NCI-H1092 (cell line): ENCODE measurements around the gene KCNJ12.
"Not testable (repeated sequence)": the region's sequence is repeated elsewhere in the genome, so short reads cannot be mapped to it uniquely, and the experiment has no call there.

Source experiments
- DNase-seq: peaks from one replicate; lab custom pipeline; 2025; lab: John Stamatoyannopoulos, UW

KCNJ12 gene

DNA sequence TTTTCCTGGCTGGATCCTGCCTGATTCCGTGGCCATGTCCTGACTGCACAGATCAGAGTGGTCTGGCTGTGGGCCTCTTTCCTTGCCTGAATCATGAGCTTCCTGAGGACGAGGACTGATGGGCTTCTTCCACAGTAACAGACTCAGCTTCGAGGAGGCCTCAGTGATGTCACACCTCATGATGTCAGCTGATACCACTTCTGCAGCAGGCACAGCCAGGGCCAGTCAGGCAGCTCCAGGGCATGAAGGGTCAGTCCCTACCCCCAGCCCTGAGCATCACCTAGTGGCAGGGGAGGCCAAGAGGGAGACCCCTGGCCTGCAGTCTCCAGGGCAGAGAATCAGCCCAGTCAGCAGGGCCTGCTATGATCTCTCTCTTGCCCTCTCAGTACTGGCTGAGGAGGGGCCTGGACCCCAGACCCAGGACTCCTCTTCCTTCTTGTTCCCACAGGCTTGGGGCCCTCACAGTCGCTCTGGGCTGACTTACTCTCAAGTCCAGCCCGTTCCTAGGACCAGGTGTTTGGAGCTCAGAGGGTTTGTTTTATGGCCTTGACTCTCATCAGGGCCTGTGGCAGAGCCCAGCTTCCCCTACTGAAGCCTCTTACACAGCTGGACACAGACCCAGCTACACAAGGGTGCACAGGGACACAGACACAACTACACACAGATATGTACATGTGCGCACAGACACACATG, 26.7 kb upstream of the KCNJ12 start:
- not testable (repeated sequence) for DNase-seq

DNA sequence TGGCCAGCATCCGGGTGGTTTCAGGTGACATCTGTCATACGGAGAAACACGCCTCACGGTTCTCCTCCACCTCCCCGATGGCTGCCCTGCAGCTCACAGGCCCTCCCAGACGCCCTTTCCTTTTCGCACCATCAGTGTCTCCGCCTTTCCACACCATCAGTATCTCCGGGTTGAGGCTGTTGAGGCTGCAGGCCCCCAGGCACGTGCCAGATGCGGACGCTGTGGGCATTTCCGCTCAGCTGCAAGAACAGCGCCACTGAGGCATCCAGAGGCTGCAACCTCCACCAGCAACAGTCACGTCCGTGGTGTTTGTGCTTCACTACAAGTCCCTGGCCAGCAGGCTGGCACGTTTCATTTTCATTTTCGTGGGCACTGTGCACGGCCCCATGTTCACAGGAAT, 25.7 kb upstream of the KCNJ12 start:
- not testable (repeated sequence) for DNase-seq

DNA sequence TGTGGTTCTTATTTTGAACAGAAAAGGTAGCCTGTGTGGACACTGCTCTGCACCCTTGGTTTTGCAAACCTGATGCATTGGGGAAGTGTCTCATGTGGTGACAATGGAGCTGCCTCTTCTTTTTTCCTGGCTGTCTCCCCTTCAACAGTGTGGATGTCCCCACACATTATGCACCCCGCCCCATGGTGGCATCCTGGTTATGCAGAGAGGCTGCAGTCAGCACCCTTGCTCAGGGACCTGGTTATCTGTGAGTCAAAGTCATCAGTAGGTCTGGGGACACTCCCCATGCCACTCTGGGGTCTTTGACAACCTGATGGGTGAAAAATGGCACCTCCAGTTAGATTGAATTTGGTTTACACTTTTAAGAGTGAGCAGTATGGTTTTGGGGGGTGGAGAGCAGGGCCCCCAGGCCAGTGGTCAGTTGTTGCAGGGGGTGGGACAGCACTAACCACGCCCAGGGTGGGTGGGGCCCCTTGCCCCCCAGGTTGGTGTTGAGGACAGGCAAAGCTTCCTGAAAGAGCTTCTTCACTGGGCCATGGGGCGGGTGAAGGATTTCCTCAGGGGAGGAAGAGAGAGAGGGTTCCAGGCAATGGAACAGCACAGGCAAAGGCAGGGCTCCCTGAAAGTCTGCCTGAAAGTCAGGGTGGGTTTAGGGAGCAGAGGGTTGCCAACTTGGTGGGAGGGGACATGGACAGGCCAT, 24.6 kb upstream of the KCNJ12 start:
- DNase-seq, result no peak

DNA sequence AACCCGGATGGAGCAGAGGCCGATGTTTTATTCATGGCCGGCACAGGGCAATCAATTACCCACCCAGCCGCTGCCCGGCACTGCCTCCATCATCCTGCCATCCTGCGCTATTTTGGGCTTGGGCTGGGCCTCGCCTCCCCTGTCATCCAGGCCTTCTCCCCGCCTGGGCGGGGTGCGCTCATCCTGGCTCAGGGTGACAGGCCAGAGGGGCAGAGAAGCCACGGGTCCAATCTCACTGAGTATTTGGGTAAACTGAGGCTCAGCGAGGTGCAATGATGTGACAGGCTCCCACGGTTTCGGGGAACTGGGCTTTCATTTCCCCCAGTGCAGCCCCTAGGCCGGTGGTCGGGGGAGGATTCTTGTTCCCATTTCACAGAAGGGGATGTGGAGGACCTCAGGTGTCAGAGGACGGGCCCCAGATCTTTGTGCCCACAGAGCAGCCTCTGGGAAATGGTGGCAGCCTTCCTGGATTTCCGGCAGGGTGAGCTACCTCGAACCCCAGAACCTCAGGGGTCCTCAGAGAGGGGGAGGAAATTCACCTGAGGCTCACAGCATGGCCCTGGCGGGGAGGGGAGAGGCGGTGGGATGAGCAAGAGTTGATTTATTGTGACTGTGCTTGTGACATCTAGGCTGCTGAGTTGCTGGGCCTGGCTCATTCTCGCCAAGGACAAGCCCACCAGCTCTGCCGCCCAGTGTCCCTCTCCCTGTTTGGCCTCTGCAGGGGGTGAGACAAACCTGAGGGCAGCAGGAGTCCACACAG, 23.8 kb upstream of the KCNJ12 start:
- no peak for DNase-seq

DNA sequence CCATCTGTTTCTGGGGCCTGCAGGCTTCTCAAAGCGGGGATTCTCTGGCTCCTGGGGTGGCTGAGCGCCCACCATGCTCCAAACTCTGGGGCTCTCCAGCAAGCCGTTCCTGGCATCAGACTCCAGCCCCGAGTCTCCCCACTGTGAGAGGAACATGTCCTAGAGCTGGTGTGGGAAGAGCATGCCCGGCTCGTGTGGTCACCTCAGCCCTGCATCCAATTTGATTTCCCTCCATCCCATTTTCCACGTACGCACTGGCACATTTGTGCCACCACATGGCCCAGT, 23.2 kb upstream of the KCNJ12 start:
- DNase-seq, result no peak

DNA sequence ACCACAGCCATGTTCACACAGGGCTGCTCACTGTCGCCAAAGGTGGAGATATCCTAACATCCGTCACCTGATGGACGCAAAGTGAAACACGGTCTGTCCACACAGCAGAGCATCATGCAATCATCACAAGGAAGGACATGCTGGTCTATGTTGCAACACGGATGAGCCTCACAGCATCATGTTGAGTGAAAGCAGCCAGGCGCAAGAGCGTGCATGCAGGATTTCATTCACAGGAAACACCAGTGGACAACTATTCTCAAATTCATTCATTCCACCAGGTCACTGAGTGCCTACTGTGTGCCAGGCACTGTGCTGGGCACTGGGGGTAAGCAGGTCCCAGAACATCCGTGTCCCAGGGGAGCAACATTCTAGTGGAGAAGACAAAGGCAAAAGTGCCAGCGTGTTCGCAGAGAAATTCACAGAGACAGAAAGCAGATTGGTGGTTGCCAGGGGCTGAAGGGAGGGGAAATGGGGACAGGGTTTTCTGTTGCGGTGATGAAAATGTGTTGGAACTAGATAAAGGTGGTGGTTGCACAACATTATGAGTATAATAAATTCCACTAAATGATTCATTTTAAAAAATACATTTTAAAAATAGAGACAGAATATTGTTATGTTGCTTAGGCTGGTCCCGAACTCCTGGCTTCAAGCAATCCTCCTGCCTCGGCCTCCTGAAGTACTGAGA, 22.7 kb upstream of the KCNJ12 start:
- DNase-seq, result no peak

DNA sequence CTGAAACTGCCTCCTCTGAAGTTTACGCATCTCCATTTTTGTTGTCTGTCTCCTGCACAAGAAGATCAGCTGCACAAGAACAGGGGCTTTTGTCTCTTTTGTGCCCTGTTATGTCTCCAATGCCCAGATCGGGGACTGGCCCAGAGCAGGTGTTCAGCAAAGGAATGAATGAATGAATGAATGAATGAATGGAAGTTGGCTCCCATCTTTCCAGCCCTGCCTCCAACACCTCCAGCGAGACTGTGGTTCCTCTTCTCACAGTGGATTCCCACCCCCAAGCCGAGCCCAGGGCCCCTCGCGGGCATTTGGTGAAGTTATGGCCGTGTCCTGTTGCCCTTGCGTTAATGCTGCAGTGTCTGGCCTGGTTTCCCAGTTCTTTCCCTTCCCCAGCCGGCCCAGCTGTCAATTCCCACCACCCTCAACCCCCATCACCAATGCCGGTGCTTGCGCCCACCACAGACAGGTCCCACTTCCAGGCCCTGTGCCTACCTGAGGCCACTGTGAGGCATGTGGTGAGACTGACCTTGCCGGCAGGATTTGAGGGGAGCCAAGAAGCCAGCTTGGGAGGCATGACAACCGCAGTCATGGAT, 21.3 kb upstream of the KCNJ12 start:
- DNase-seq, result no peak

DNA sequence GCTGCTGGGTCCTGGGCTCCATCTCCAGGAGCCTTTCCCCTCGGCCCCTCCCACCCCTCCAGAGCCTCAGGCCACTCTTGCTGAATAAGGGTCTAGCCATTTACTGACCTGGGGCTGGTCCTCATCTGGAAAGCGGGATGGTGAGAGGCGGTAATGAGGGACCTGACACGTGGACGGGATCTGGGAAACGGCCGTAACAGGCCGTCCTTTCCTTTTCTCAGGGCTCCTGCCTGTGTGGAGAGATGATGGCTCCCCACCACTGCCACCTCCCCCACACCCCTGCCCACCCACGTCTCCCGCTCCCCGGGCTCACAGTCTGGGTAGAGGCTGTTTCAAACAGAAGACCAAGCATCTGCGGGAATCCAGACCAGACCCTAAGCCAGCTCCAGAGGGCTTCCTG, 20.6 kb upstream of the KCNJ12 start:
- DNase-seq, result no peak

DNA sequence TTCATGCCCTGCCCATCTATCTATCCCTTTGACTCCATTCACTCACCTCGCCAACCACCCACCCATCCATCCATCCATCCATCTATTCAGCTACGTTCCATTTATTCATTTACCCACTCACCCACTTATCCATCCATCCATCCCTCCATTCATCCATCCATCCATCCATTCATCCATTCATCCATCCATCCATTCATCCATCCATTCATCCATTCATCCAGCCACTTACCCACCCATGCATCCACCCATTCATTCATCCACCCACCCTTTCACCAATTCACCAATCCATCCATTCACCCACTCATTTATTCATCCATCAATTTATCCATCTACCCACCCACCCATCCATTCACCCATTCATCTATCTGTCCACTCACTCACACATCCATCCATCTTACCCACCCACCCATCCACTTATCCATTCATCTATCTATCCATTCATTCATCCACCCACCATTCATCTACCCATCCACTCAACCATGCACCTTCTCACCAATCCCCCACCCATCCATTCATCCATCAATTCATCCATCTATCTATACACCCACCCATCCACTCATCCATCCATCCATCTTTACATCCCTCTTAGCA, 19.5 kb upstream of the KCNJ12 start:
- DNase-seq, result no peak

DNA sequence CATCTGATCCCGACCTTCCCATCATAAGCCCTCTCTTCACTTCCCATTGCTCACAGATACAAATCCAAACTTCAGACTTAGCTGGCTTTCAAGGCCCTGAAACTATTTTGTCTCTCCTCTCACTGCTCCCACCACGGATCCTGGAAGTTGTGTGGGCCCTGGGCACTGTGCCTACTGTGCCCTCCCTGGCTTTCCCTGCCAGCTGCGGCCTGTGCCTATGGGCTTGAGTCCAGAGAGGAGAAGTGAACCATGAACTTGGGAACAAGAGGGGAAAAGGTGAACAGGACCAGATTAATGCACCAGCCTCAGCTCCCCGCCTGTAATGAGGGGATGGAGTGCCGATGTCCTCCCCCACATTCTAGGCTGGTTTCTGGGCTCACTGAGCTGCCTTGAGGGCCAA, 18.9 kb upstream of the KCNJ12 start:
- no peak for DNase-seq

DNA sequence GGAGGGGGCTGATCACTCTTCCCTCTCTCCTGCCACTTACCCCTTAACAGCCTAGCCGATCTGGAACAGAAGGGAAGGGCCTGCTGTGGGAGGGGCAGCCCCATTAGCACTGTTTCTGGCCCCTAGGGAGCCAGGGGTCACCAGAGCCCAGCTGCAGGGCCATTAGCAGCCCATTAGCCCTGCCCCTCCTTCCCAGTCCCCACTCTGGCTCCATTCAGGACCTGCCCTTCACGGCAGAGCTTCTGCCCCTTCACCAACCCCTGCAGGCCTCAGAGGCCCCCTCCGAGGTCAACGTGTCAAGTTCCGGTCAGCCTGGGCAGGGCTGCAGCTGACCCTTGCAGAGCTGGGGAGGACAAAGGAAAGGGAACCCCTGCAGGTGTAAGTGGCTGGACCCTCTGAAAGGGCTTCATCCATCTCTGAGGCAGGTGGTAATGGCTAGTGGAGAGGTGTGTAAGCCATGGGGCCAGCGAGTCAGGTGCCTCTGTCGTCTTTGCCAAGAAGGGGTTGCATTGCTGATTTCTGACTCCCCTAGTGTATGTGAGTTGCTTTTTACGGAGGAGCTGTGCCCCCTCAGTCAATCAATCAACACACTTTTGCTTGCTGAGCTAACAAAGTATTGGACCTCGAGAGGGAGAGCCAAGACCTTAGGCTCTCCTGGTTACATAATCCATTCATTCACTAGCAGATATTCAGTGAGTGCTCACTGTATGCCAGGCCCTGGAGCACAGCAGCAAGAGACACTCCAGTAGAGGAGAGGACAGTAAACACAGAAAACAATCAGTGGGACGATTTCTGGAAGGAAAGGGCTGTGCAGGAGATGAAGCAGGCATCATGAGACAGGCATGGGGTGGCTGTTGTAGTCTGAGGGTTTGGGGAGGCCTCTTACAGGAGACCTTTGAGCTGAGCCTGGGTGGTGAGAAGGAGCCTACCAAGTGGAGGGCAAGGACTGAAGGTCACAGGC, 18.2 kb upstream of the KCNJ12 start:
- no peak for DNase-seq

DNA sequence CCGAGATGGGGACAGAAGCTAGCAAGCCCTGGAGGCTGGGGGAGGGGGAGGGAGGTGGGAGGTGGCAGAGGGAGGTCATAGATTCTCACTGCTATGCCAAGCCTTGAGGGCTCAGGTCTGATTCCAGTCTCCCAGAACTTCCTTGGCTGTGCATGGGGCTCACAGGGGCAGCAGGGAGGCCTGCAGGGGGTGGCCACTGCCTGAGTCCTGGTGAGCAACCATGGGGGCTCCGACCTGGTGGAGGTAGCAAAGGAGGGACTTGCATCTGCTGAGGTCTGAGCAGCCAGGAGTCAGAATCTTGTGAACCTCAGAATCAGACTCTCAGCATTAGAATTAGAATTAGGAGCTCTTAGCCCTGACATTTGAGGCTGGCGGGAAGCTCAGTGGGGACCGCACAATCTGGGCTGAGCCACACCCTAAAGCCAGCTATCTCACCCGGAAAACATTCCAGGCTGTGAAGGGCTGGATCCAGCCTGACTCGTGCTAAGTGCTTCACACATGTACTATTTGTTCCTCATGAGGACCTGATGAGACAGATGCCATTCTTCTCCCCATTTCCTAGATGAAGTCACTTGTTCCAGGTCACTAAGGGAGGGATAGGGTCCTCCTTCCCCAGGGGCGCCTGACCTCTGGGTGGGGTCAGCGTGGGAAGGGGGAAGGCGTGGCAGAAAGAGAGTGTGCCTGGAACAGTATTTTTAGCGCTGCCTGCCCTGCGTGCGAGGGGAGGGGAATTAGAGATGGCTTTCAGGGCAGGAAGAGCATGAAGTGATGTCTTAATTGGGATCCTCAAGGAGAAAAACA, 17.3 kb upstream of the KCNJ12 start:
- no peak for DNase-seq

DNA sequence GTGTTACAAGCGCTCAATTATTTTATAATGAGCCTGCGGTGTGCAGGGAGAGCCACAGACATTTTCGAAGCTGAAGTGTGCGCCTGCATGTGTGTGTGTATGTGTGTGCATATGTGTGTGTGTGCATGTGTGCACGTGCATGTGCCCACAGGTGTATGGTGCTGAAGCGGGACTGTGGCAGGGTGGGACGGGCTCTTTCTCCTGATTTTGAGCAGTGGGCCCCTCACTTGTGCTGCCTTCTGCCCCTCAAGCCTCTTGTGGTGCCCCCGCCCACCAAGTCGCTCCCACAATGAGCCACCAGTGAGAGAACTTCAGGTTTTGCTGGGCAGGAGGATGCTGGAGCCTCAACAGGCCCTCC, 16.7 kb upstream of the KCNJ12 start:
- no peak for DNase-seq

DNA sequence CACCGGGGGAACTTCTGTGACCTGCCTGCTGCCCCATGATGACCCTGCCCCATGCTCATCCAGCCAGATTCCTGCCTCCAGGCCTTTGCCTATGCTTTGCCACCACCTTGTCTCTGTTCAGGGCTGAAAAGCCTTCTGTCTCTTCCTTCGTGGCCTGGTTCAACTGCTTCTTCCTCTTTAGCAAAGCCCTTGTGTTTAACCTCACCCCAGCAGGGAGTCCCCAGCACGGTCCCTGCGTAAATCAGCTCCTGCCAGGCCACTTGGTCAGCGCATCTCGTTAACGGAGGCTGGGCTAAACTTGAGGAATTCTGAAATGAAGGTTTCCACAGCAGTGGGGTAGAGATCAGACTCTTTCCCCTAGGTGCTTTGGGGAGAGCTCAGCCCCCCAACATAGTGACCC, 16.1 kb upstream of the KCNJ12 start:
- no peak for DNase-seq

DNA sequence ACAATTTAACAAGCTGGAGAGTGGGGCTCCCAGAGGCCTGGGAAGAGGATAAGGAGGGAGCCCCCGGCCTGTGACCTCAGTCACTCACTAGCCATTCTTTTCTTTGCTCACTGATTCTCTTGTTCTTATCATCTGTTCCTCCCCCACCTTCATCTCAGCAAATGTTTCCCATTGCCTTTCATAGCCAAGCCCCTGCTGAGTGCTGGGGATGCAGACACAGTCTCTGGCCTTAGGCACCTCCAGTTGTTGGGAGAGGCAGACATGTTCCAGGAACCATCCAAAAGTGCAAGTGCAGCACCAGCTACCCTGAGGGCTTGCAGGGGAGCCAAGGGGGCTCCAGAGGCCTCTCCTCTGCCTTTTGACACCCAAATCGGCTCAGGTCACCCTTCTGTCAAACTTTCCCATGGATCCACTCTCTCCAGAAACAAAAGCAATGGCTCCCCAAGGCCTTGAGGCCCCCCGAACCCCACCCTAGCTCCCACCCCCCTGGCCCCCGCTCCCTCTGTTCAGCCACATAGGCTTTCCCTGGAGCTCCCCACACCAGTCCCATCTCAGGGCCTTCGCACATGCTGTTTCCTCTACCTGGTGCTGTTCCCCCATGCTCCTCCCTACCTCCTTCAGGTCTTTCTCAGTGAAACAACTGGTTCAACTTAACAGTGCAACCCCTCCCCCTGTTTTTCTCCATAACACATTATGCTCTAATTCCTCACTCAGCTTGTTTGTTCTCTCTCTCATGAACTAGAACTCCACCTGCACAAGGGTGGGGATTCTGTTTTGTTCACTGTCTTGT, 14.9 kb upstream of the KCNJ12 start:
- DNase-seq, result no peak

DNA sequence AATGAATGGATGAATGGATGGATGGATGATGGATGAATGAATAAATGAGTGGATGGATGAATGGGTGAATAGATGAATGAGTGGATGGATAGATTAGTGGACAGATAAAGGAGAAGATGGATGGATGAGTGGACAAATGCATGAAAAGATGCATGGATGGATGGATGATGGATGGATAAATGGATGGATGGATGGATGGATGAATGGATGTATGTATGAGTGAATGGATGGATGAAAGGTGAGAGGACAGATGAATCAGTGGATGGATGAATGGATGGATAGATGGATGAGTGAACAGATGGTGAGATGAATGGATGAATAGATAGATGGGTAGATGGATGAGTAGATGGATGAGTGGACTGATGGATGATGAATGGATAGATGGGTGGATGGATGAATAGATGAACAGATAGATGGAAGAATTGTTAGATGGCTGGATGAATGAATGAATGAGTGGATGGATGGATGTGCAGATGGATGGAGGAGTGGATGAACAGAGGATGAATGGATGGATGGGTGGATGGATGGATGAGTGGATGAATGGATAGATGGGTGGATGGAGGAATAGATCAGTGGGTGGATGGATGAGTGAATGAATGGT, 13.7 kb upstream of the KCNJ12 start:
- DNase-seq, result no peak

DNA sequence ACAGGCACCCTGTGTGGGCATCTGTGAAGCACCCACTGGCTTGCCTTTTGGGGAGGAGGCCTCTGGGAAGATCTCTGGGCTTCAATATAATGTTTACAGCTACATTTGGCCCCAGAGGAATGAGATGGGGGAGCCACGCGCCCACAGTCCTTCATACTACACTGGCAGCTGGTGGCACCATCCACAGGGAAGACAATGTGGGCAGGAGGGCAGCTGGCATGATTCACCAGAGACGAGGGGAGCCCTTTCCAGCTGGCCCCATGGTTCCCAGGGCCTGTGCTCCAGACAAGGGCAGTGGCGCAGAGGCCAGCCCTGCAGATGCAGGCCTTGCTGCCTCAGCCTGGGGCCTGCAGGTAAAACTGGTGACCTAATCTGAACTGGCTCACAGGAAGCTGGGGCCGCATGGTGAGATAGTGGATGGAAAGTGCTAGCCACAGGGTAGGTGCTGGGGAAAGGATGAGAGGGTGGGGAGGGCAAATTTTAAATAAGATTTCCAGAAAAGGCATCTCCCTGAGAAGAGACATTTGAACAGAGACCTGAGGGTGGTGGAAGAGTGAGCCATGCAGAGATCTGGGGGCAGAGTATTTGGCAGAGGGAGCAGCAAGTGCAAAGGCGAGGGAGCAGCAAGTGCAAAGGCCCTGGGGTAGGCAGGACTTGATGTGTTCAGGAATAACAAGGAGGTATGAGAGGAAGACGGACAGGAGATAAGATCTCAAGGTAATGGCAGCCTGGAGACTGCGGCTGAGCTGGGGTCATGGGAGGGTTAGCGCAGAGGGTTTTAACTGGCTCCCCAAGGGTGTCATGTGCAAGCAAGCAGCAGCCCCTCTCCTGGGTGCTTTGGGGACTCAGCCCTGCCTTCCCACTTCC, 12.1 kb upstream of the KCNJ12 start:
- no peak for DNase-seq

DNA sequence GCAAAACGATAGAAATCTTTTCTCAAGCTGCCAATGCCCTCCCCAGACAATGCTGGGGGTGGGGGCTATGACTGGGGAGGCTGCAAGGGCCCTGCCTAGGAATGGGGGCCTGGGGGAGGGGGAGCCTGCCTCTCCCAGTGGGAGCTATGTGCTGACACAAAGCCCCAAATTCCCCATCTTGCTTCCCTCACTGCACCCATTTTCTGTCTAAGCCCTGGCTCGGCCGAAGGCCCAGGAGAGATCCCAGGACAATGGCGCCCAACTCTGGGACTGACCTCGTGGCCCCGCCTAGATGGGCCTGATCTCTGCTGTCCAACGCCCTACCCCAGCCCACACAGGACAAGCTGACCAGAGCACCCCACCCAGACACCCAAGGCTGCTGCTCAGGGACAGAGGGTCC, 11.1 kb upstream of the KCNJ12 start:
- no peak for DNase-seq
